ENCODE measurements around the gene SAMD4B. TPM values are rescaled to one million over a fixed set of nuclear protein-coding genes. Genes with fewer than 3 reads are reported as not detected.

SAMD4B gene
- total RNA-seq, 4 donors from 2014 or later, result 103 to 193 (median 115) TPM

DNA sequence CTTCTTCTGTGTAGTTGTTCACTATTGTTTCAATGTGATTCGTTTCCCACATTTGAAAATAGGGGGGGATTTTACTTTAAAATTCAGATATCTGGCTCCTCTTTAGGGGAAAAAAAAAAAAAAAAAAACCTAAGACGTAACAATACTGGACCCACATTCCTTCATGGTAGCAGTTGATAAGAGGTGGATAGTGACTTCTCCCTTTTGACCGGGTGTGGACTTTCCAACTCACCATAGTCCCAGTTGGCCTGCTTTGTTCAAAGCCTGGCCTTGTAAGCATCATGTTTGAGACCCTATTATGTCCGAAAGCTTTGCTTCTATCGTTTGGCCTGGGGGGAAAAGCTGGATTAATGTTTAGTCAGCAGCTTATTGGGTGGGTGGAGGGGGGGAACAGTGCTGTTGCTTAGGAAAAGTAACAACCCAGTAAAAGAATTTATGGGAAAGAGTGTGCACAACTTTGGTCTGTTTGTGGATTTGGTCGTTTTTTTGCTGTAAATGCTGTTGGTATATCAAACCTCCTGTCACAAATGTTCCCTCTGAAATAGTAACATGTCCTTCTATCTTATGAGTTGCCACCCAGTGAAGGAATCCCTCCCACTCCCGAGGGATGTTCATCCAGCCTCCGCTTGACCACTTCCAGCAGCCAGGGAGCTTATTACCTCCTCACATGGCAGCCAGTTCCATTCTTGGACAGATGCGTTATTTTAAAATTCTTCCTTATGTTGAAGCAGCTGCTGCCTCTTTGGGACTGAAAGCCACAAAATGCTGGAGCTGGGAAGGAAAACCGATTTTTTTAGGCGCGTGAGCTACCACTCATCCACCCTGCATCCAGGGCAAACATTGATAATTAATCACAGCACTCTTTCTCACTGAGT lies 10.4 kb downstream of the SAMD4B start:
- Histone ChIP-seq H3K27me3 (no peaks in the 10 kb centered on the region), H3K9me3 (no peaks in the 10 kb centered on the region), H3K4me1 (peaks cover 0 to 75% (median 17%) of the 10 kb centered on the region in 4 donors), H3K36me3 (peaks cover 5 to 82% (median 19%) of the 10 kb centered on the region in 3 donors), H3K27ac (peak overlapping the region in 3 of 4 donors; percentile 15 to 74 (median 56)), H3K4me3 (no peak overlapping the region)
- 55 to 56% methylated on average over 12 of the region's 12 CpGs for whole genome bisulfite sequencing, 2 donors
- no peak for DNase-seq (ENCODE audit: low spot score in 2 of 2)
- no peak for TF ChIP-seq POLR2A (IDR thresholded peaks at IDR 0.05)
- TF ChIP-seq, protein P1, sequence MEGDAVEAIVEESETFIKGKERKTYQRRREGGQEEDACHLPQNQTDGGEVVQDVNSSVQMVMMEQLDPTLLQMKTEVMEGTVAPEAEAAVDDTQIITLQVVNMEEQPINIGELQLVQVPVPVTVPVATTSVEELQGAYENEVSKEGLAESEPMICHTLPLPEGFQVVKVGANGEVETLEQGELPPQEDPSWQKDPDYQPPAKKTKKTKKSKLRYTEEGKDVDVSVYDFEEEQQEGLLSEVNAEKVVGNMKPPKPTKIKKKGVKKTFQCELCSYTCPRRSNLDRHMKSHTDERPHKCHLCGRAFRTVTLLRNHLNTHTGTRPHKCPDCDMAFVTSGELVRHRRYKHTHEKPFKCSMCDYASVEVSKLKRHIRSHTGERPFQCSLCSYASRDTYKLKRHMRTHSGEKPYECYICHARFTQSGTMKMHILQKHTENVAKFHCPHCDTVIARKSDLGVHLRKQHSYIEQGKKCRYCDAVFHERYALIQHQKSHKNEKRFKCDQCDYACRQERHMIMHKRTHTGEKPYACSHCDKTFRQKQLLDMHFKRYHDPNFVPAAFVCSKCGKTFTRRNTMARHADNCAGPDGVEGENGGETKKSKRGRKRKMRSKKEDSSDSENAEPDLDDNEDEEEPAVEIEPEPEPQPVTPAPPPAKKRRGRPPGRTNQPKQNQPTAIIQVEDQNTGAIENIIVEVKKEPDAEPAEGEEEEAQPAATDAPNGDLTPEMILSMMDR (IDR thresholded peaks at IDR 0.05), result no peak

DNA sequence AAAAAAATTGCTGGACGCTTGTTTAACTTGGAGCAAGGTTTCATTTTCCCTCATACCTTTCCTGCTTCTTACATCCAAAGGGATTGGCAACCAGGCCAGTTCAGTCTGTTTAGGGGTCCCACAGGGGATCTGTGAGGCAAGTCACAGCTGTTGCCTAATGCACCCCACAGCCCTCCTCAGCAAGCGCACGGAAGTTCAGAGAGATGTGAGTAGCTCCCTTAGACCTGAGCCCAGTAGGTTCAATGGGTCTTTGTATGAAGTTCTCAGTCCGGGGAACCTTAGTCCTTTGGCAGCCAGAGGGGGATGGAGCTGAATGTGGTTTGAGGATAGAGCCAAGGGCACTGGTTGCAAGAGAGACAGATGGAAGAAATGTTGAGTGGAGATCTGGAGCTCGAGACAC lies 13.0 kb downstream of the SAMD4B start:
- peaks cover 0 to 48% (median 11%) of the 10 kb centered on the region in 4 donors for H3K4me1 ChIP-seq
- WGBS, 2 donors, result 85 to 89% methylated on average over 5 of the region's 5 CpGs
- TF ChIP-seq, protein P1 (IDR thresholded peaks at IDR 0.05), result no peak
- TF ChIP-seq EP300 (IDR thresholded peaks at IDR 0.05), result no peak
- no peak for TF ChIP-seq POLR2A (IDR thresholded peaks at IDR 0.05)
- peak overlapping the region in 1 of 4 donors; percentile 4 for H3K27ac ChIP-seq
- no peaks in the 10 kb centered on the region for H3K27me3 ChIP-seq
- peaks cover 5 to 90% (median 19%) of the 10 kb centered on the region in 3 donors for H3K36me3 ChIP-seq
- H3K4me3 ChIP-seq, result no peak overlapping the region
- no peaks in the 10 kb centered on the region for H3K9me3 ChIP-seq
- DNase-seq (ENCODE audit: low spot score in 2 of 2), result no peak

DNA sequence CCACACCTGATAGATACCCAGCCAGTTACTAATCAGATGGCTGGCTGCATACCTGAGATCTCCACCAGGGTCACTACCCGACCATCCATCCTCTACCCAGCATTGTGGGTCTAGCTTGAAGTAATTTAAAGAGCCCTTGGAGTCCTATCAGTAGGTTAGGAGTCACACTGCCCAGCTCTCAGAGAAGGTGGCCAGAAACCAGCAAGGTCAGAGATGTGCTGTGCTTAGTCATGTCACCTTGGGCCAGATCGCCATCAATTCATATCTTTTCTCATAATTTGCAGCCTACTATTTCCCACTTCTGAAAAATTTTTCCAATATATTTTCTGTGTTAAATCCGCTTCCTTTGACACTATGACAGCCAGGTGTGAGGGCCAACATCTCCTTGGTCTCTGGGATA lies 13.9 kb downstream of the SAMD4B start:
- no peaks in the 10 kb centered on the region for H3K27me3 ChIP-seq
- H3K36me3 ChIP-seq, result peaks cover 5 to 94% (median 19%) of the 10 kb centered on the region in 3 donors
- H3K27ac ChIP-seq, result peak overlapping the region in 1 of 4 donors; percentile 4
- TF ChIP-seq POLR2A (IDR thresholded peaks at IDR 0.05) (no peak), EP300 (IDR thresholded peaks at IDR 0.05) (no peak)
- TF ChIP-seq, protein P1 (IDR thresholded peaks at IDR 0.05), result no peak
- H3K4me1 ChIP-seq, result peaks cover 0 to 47% (median 11%) of the 10 kb centered on the region in 4 donors
- no peaks in the 10 kb centered on the region for H3K9me3 ChIP-seq
- WGBS, 2 donors, result 63 to 94% methylated on average over 3 of the region's 3 CpGs
- no peak for DNase-seq (ENCODE audit: low spot score in 2 of 2)
- H3K4me3 ChIP-seq, result no peak overlapping the region

DNA sequence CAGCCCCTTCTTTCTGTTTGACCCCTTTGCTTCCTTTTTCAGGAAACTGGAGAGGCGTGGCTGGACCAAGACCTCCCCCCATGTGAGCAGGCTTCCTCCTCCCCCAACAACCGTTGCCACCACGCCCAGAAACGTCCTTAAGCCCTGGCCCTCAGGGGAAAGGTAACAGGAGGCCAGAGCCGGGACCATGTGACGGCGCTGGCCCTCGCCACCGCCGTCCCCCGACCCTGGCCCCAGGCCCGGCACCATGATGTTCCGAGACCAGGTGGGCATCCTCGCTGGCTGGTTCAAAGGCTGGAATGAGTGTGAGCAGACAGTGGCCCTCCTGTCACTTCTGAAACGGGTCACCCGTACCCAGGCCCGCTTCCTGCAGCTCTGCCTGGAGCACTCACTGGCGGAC lies 14.4 kb downstream of the SAMD4B start:
- WGBS, 2 donors, result 82 to 88% methylated on average over 18 of the region's 18 CpGs
- TF ChIP-seq POLR2A (IDR thresholded peaks at IDR 0.05) (no peak), EP300 (IDR thresholded peaks at IDR 0.05) (no peak)
- TF ChIP-seq, protein P1 (IDR thresholded peaks at IDR 0.05), result no peak
- peak overlapping the region in 2 of 4 donors; percentile 4 to 32 for H3K27ac ChIP-seq
- no peaks in the 10 kb centered on the region for H3K27me3 ChIP-seq
- H3K4me1 ChIP-seq, result peaks cover 0 to 47% (median 9%) of the 10 kb centered on the region in 4 donors
- no peaks in the 10 kb centered on the region for H3K9me3 ChIP-seq
- H3K36me3 ChIP-seq, result peaks cover 5 to 96% (median 18%) of the 10 kb centered on the region in 3 donors
- no peak overlapping the region for H3K4me3 ChIP-seq
- no peak for DNase-seq (ENCODE audit: low spot score in 2 of 2)

DNA sequence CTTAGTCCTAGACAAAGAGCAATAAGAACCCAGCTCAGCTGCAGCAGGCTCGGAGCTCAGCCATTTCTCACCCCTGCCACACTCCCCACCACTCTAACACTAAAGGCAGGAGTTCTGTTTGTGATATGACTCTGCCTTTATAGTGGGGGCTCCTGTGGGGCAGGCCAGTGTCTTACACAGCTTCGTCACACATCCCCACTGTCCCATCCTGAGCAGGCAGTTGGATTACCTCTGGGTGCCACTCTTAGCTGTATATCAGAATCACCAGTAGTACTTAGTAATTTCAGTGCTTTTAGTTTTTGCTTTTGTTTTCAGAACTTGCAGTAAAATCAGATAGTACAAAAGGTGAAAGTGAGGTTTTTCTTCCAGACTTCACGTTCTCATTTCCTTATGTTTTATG lies 16.8 kb downstream of the SAMD4B start:
- Histone ChIP-seq H3K9me3 (no peaks in the 10 kb centered on the region), H3K27me3 (no peaks in the 10 kb centered on the region), H3K27ac (peak overlapping the region in 2 of 4 donors; percentile 67 to 70), H3K4me3 (no peak overlapping the region), H3K36me3 (peaks cover 5 to 78% (median 14%) of the 10 kb centered on the region in 3 donors), H3K4me1 (peaks cover 4 to 47% (median 27%) of the 10 kb centered on the region in 4 donors)
- TF ChIP-seq POLR2A (IDR thresholded peaks at IDR 0.05) (no peak), EP300 (IDR thresholded peaks at IDR 0.05) (no peak)
- TF ChIP-seq, protein P1 (IDR thresholded peaks at IDR 0.05), result no peak
- DNase-seq (ENCODE audit: low spot score in 2 of 2), result no peak
- WGBS, 2 donors, result 72 to 79% methylated on average over 3 of the region's 3 CpGs
